Measurements from ENCODE around the gene MYOG. TPM values are rescaled to one million over a fixed set of nuclear protein-coding genes. Genes with fewer than 3 reads are reported as not detected.

MYOG gene
- total and polyA plus RNA-seq, 10 donors = not detected

DNA sequence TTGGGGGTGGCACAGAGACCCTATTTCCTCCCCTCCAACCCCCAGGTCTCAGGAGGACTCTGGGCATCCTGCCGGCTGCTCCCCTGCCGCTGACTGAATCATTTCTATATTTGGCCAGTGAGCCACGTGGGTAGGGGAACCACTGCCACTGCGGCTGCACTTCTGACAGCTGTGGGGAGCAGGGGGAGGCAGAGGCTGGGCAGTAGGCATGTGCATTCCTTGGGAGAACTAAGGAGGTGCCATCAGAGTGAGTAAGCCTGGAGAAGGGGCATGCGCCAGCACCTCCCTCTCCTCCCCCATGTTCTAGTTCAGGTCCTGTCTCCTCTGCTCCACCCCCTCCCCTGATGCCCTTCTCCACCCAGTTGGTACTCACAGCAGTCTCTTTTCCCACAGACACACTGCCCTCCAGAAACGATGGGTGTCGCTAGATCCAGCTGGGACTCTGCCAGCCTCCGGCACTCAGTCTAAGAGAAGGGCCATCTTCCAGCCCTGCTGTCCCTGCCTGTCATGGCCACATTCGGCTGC lies 47.5 kb downstream of the MYOG start:
- H3K27me3 ChIP-seq (replicated peaks in 1 of 7) = peaks cover 0 to 26% (median 0%) of the 10 kb centered on the region in 7 donors
- H3K9me3 ChIP-seq = no peaks in the 10 kb centered on the region
- no peak overlapping the region for H3K27ac ChIP-seq
- TF ChIP-seq POLR2AphosphoS5 (IDR thresholded peaks at IDR 0.05) (no peak), POLR2A (IDR thresholded peaks at IDR 0.05) (no peak)
- TF ChIP-seq, protein P1, sequence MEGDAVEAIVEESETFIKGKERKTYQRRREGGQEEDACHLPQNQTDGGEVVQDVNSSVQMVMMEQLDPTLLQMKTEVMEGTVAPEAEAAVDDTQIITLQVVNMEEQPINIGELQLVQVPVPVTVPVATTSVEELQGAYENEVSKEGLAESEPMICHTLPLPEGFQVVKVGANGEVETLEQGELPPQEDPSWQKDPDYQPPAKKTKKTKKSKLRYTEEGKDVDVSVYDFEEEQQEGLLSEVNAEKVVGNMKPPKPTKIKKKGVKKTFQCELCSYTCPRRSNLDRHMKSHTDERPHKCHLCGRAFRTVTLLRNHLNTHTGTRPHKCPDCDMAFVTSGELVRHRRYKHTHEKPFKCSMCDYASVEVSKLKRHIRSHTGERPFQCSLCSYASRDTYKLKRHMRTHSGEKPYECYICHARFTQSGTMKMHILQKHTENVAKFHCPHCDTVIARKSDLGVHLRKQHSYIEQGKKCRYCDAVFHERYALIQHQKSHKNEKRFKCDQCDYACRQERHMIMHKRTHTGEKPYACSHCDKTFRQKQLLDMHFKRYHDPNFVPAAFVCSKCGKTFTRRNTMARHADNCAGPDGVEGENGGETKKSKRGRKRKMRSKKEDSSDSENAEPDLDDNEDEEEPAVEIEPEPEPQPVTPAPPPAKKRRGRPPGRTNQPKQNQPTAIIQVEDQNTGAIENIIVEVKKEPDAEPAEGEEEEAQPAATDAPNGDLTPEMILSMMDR (IDR thresholded peaks at IDR 0.05 in 8 of 11, conservative IDR thresholded peaks at IDR 0.05 in 3 of 11) = no peak
- H3K36me3 ChIP-seq = no peaks in the 10 kb centered on the region
- WGBS, 5 donors = 31 to 44% (median 37%) methylated on average over 9 of the region's 9 CpGs
- H3K4me1 ChIP-seq = peaks cover 0 to 31% (median 15%) of the 10 kb centered on the region in 6 donors
- no peak for DNase-seq
- intact Hi-C loops (cut with DNase I; ENCODE audit: low total_unique reads) = no loop called here
- no peak overlapping the region for H3K4me3 ChIP-seq

DNA sequence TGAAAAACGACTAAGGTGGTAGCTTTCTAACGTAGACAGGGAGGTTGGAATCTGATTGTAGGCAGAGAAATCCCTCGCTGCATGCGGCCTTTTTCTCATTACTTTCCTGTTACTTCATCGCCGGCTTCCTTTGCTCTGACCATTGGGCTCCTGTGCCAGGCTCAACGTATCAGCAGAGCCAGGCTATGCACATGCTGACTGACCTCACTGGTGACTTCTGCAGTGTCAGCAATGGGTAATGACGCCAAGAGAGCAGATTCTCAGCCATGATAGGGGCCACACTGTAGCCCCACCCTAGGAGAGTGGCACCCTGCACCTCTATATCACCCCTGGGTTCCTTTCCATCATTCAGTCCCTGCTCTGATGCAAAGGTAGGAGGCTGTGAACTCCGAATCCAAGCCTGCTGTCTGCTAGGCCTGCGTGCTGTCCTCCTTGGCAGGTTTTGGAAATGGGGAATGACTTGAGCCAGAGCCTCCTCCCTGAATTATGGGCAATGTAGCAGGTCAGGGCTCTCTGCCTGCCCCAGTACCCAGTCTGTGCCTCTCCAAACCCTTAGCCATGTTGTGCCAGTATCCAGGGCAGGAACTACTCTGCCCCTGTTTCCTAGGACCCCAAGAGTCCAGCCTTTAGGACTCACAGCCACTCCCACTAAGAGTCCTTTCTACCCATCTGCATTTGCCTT lies 48.2 kb downstream of the MYOG start:
- Histone ChIP-seq H3K9me3 (no peaks in the 10 kb centered on the region), H3K4me3 (no peak overlapping the region), H3K36me3 (no peaks in the 10 kb centered on the region), H3K4me1 (peaks cover 0 to 31% (median 15%) of the 10 kb centered on the region in 6 donors), H3K27ac (no peak overlapping the region), H3K27me3 (replicated peaks in 1 of 7) (peaks cover 0 to 26% (median 0%) of the 10 kb centered on the region in 7 donors)
- intact Hi-C loops (cut with DNase I; ENCODE audit: low total_unique reads) = no loop called here
- WGBS, 5 donors = 52 to 87% (median 69%) methylated on average over 10 of the region's 10 CpGs
- DNase-seq = no peak
- TF ChIP-seq, protein P1 (IDR thresholded peaks at IDR 0.05 in 8 of 11, conservative IDR thresholded peaks at IDR 0.05 in 3 of 11) = no peak
- TF ChIP-seq POLR2A (IDR thresholded peaks at IDR 0.05) (no peak), POLR2AphosphoS5 (IDR thresholded peaks at IDR 0.05) (no peak)

DNA sequence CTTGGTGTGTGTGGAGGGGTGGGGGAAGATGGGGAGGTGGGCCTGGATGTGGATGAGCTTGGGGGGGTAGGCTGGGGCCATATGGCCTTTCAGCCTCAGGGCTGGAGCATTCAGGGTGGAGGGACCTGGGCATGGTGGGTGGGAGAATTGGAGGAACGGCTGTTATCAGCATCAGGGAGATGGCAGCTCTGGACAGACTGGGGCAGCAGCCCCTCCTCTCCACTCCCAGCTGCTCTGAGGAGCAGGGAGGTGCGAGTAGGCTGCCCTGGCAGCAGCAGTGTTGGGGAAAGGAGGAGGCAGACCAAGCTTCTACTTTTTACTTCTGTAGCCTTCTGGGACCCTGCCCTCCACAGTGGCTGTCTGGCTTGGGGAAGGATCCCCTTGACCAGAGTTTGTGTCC lies 49.3 kb downstream of the MYOG start:
- peaks cover 0 to 26% (median 0%) of the 10 kb centered on the region in 7 donors for H3K27me3 ChIP-seq (replicated peaks in 1 of 7)
- intact Hi-C loops (cut with DNase I; ENCODE audit: low total_unique reads) = no loop called here
- no peak for DNase-seq
- 52 to 60% (median 56%) methylated on average over 1 to 2 of the region's 2 CpGs for WGBS, 5 donors
- H3K9me3 ChIP-seq = no peaks in the 10 kb centered on the region
- TF ChIP-seq POLR2A (IDR thresholded peaks at IDR 0.05) (no peak), POLR2AphosphoS5 (IDR thresholded peaks at IDR 0.05) (no peak)
- TF ChIP-seq, protein P1 (IDR thresholded peaks at IDR 0.05 in 8 of 11, conservative IDR thresholded peaks at IDR 0.05 in 3 of 11) = no peak
- H3K27ac ChIP-seq = no peak overlapping the region
- no peaks in the 10 kb centered on the region for H3K36me3 ChIP-seq
- H3K4me1 ChIP-seq = peaks cover 0 to 31% (median 15%) of the 10 kb centered on the region in 6 donors
- no peak overlapping the region for H3K4me3 ChIP-seq

DNA sequence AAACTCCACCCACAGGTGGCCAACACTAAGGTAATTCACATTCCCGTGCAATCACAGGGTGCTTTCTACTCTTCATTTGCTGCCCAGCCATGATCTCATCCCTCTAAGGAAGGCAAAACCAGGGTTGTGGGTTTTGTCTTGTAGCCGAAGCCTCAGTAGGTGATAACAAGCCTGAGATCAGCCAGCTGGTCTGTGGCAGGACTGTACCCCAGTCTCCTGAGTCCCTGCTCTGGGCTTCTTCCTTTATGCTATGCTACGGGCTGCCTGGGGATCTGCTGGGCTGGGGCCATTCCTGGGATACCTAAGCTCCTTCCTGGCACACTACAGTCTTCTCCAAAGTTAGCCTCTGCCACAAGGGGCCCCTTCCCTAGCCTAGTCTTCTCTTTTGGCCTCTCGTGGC lies 49.7 kb downstream of the MYOG start:
- no peak for DNase-seq

More for the DNA sequence above, 49.7 kb downstream of the MYOG start:
- WGBS, 5 donors = 56 to 74% (median 64%) methylated on average over 3 to 4 of the region's 4 CpGs
- Histone ChIP-seq H3K27me3 (replicated peaks in 1 of 7) (peaks cover 0 to 26% (median 0%) of the 10 kb centered on the region in 7 donors), H3K9me3 (no peaks in the 10 kb centered on the region), H3K36me3 (no peaks in the 10 kb centered on the region), H3K4me3 (no peak overlapping the region), H3K4me1 (peaks cover 0 to 31% (median 15%) of the 10 kb centered on the region in 6 donors), H3K27ac (no peak overlapping the region)
- intact Hi-C loops (cut with DNase I; ENCODE audit: low total_unique reads) = no loop called here
- TF ChIP-seq, protein P1 (IDR thresholded peaks at IDR 0.05 in 8 of 11, conservative IDR thresholded peaks at IDR 0.05 in 3 of 11) = no peak
- no peak for TF ChIP-seq POLR2A (IDR thresholded peaks at IDR 0.05)
- no peak for TF ChIP-seq POLR2AphosphoS5 (IDR thresholded peaks at IDR 0.05)

Measured in spleen (tissue), 11 donors.